Skeletal muscle tissue (tissue), 4 donors: ENCODE data around the gene TCF25. TPM values are rescaled to one million over a fixed set of nuclear protein-coding genes. Genes with fewer than 3 reads are reported as not detected.
A peak's percentile ranks its signal among the peaks of the same experiment; 100 is the strongest.
"Not testable (repeated sequence)": the region's sequence is repeated elsewhere in the genome, so short reads cannot be mapped to it uniquely, and the experiment has no call there.

Source experiments
- H3K27ac ChIP-seq: one replicate; pipeline ENCODE4 v1.7.0; 2013; ENCODE audit warnings: mild to moderate bottlenecking, low read depth, low read length, inconsistent platforms
- H3K27me3 ChIP-seq, 3 donors: one replicate each; pipeline ENCODE4 v1.7.0; 2013; ENCODE audit warnings: low read length in 3 of 3; ENCODE audit not compliant: control insufficient read depth in 3 of 3, insufficient read depth in 3 of 3
- H3K36me3 ChIP-seq, 3 donors: one replicate each; pipeline ENCODE4 v1.7.0; 2013; ENCODE audit warnings: low read length in 3 of 3; ENCODE audit not compliant: control insufficient read depth in 3 of 3, insufficient read depth in 3 of 3
- H3K4me1 ChIP-seq, 3 donors: one replicate each; pipeline ENCODE4 v1.7.0; 2013; ENCODE audit warnings: low read length in 3 of 3, mild to moderate bottlenecking in 3 of 3; ENCODE audit not compliant: control insufficient read depth in 3 of 3, insufficient read depth in 3 of 3
- H3K4me3 ChIP-seq, 3 donors: one replicate each; pipeline ENCODE4 v1.7.0; 2013; ENCODE audit warnings: low read length in 3 of 3
- H3K9ac ChIP-seq, 3 donors: one replicate each; pipeline ENCODE4 v1.7.0; 2013; ENCODE audit warnings: low read length in 3 of 3, mild to moderate bottlenecking in 3 of 3, moderate library complexity in 2 of 3, low read depth in 1 of 3
- H3K9me3 ChIP-seq, 3 donors: one replicate each; pipeline ENCODE4 v1.7.0; 2013; ENCODE audit warnings: low read length in 3 of 3; ENCODE audit not compliant: control insufficient read depth in 3 of 3
- total RNA-seq: library from RNA; depleted of rRNA; stranded (reverse); fragments of >200 nt; gene quantifications from one replicate; pipeline ENCODE4 v1.2.3, GENCODE V29; 2014
- donor health status: Osteomylitis.

The TCF25 gene
- total RNA-seq, 1 donor from 2014 or later: 121 TPM

DNA sequence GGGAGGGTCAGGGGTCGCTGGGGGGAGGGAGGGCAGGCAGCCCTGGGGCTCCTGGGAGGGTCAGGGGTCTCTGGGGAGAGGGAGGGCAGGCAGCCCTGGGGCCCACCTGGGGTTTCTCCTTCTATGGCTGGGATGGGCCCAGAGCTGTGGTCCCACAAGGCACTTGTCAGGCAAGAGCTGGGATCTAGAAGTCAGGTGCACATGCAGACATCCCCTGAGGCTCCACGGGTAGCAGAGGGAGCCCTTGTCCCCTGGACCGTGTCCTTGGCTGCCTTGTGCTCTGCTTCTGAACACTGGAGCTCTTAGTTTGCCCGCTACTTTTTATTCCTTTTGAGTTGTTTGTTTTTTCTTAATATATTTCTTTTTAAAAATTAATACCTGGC lies 51.5 kb downstream of the TCF25 start:
- peaks cover 3 to 49% (median 43%) of the 10 kb centered on the region in 3 donors for H3K27me3 ChIP-seq
- no peak overlapping the region for H3K4me3 ChIP-seq
- peaks cover 12 to 33% (median 14%) of the 10 kb centered on the region in 3 donors for H3K4me1 ChIP-seq
- H3K9ac ChIP-seq: no peak overlapping the region
- no peaks in the 10 kb centered on the region for H3K9me3 ChIP-seq
- H3K36me3 ChIP-seq: no peaks in the 10 kb centered on the region
- H3K27ac ChIP-seq: no peak overlapping the region

DNA sequence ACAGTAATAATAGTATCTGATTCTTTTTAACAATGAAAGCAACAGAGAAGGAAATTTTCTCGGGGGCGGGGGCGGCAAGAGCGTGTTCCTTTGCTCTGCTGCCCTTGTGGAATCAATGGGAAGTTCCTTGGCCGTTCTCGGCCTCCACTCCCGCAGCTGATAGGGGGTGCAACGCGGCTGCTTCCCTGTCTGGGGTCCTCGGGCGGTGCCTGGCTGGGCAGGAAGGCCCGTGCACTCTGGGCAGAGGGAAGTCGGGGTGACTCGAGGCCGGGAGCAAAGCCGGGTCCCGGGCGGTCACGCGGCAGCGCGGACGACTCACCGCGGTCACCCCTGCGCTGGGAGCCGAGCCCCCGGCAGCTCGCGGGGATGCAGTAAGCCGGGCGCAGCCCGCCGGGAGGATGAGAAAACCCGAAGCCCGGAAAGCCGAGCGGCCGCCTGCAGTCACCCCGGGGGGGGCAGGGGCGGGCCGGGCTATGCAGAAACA lies 52.2 kb downstream of the TCF25 start:
- H3K9me3 ChIP-seq: no peaks in the 10 kb centered on the region
- peaks cover 12 to 33% (median 14%) of the 10 kb centered on the region in 3 donors for H3K4me1 ChIP-seq
- H3K4me3 ChIP-seq: peak overlapping the region in 2 of 3 donors; percentile 52 to 68
- H3K27me3 ChIP-seq: peaks cover 3 to 43% (median 37%) of the 10 kb centered on the region in 3 donors
- H3K27ac ChIP-seq: no peak overlapping the region
- H3K36me3 ChIP-seq: no peaks in the 10 kb centered on the region
- H3K9ac ChIP-seq: no peak overlapping the region

DNA sequence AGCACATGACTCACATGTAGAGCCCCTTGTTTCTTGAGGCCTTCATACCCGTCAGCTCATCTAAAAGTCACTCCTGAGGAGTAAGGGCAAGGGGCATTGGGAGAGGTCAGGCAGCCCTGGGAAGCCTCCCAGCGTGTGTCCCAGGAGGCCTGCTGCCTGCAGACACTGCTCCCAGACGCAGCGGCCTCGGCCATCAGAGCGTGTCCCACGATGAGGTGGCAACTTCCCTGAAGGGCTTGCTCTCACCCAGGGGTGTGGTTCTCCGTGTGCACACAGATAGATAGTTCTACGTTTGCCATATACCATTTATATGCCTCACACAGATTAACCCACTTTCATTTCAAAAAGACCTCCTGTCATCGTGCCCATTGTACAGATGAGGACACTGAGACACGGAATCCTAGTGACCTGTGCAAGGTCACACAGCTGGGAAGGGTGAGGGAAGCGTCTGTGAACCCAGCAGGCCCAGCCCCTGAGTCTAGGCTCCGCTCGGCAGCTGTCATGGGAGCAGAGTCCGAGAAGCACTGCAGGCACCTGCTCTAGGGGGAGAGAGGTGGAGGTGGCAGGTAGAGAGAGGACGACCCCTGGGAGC lies 58.0 kb downstream of the TCF25 start:
- H3K36me3 ChIP-seq: no peaks in the 10 kb centered on the region
- H3K9ac ChIP-seq: no peak overlapping the region
- H3K4me3 ChIP-seq: no peak overlapping the region
- H3K4me1 ChIP-seq: peaks cover 0 to 1% (median 1%) of the 10 kb centered on the region in 3 donors
- H3K9me3 ChIP-seq: no peaks in the 10 kb centered on the region
- H3K27me3 ChIP-seq: peaks cover 0 to 6% (median 3%) of the 10 kb centered on the region in 3 donors
- H3K27ac ChIP-seq: no peak overlapping the region

- Histone ChIP-seq H3K4me1 (no peaks in the 10 kb centered on the region), H3K27ac (no peak overlapping the region), H3K9ac (no peak overlapping the region), H3K27me3 (peaks cover 0 to 6% (median 3%) of the 10 kb centered on the region in 3 donors), H3K4me3 (no peak overlapping the region), H3K9me3 (no peaks in the 10 kb centered on the region), H3K36me3 (no peaks in the 10 kb centered on the region)
Observed at GRCh38 chr16:89931964-89932363, 58.6 kb downstream of the TCF25 start.

- H3K4me3 ChIP-seq, H3K27ac ChIP-seq, H3K27me3 ChIP-seq, H3K36me3 ChIP-seq, H3K9me3 ChIP-seq, H3K9ac ChIP-seq, H3K4me1 ChIP-seq: not testable (repeated sequence)
Observed at GRCh38 chr16:89934019-89934418, 60.6 kb downstream of the TCF25 start.

DNA sequence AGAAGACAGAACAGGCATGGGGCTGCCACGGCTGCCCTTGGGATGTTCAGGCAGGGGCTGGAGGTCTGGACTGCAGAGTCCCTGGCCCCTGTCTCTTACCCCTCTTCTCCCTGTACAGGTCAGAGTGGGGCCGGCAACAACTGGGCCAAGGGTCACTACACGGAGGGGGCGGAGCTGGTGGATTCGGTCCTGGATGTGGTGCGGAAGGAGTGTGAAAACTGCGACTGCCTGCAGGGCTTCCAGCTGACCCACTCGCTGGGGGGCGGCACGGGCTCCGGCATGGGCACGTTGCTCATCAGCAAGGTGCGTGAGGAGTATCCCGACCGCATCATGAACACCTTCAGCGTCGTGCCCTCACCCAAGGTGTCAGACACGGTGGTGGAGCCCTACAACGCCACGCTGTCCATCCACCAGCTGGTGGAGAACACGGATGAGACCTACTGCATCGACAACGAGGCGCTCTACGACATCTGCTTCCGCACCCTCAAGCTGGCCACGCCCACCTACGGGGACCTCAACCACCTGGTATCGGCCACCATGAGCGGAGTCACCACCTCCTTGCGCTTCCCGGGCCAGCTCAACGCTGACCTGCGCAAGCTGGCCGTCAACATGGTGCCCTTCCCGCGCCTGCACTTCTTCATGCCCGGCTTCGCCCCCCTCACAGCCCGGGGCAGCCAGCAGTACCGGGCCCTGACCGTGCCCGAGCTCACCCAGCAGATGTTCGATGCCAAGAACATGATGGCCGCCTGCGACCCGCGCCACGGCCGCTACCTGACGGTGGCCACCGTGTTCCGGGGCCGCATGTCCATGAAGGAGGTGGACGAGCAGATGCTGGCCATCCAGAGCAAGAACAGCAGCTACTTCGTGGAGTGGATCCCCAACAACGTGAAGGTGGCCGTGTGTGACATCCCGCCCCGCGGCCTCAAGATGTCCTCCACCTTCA lies 61.5 kb downstream of the TCF25 start:
- no peak overlapping the region for H3K27ac ChIP-seq
- no peak overlapping the region for H3K9ac ChIP-seq
- no peaks in the 10 kb centered on the region for H3K4me1 ChIP-seq
- H3K36me3 ChIP-seq: no peaks in the 10 kb centered on the region
- H3K9me3 ChIP-seq: no peaks in the 10 kb centered on the region
- peaks cover 3 to 12% (median 8%) of the 10 kb centered on the region in 3 donors for H3K27me3 ChIP-seq
- no peak overlapping the region for H3K4me3 ChIP-seq

DNA sequence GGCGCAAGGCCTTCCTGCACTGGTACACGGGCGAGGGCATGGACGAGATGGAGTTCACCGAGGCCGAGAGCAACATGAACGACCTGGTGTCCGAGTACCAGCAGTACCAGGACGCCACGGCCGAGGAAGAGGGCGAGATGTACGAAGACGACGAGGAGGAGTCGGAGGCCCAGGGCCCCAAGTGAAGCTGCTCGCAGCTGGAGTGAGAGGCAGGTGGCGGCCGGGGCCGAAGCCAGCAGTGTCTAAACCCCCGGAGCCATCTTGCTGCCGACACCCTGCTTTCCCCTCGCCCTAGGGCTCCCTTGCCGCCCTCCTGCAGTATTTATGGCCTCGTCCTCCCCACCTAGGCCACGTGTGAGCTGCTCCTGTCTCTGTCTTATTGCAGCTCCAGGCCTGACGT lies 62.2 kb downstream of the TCF25 start:
- H3K27ac ChIP-seq, H3K9ac ChIP-seq, H3K4me3 ChIP-seq, H3K9me3 ChIP-seq, H3K36me3 ChIP-seq, H3K4me1 ChIP-seq: not testable (repeated sequence)
- peaks cover 3 to 12% (median 8%) of the 10 kb centered on the region in 3 donors for H3K27me3 ChIP-seq

- Histone ChIP-seq H3K4me3 (no peak overlapping the region), H3K9ac (no peak overlapping the region), H3K27ac (no peak overlapping the region), H3K36me3 (no peaks in the 10 kb centered on the region), H3K27me3 (peaks cover 3 to 12% (median 8%) of the 10 kb centered on the region in 3 donors), H3K9me3 (no peaks in the 10 kb centered on the region), H3K4me1 (no peaks in the 10 kb centered on the region)
Observed at GRCh38 chr16:89936034-89936433, 62.6 kb downstream of the TCF25 start.

- Histone ChIP-seq H3K9ac (no peak overlapping the region), H3K4me3 (no peak overlapping the region), H3K9me3 (no peaks in the 10 kb centered on the region), H3K27me3 (peaks cover 3 to 12% (median 8%) of the 10 kb centered on the region in 3 donors), H3K4me1 (no peaks in the 10 kb centered on the region), H3K36me3 (no peaks in the 10 kb centered on the region), H3K27ac (no peak overlapping the region)
Observed at GRCh38 chr16:89936508-89936907, 63.1 kb downstream of the TCF25 start.

DNA sequence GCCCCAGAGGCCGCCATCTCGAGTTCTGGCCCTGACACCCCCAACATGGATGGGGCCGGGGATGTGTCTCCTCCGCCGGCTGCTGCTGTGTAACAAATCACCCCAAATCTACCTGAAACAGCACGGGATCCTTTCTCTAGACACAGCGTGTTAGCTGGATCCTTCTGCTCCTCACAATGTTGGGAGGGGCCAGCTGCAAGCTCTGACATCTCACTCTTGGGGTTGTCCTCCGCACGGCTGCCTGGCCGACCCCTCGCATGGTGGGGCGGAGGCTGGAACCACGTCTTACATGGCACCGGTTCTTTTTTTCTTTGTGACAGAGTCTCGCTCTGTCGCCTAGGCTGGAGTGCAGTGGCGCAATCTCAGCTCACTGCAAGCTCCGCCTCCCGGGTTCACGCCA lies 63.6 kb downstream of the TCF25 start:
- Histone ChIP-seq H3K36me3 (no peaks in the 10 kb centered on the region), H3K9me3 (no peaks in the 10 kb centered on the region), H3K27ac (no peak overlapping the region), H3K4me1 (no peaks in the 10 kb centered on the region), H3K27me3 (peaks cover 3 to 12% (median 8%) of the 10 kb centered on the region in 3 donors), H3K4me3 (no peak overlapping the region), H3K9ac (no peak overlapping the region)
